Esophagus squamous epithelium (tissue), 4 donors: ENCODE results near the gene HSH2D.

ENCODE experiments used
- CTCF ChIP-seq, 6 experiments: fragments of 450-650 bp in 4 of 6; fragments of 200-600 bp in 2 of 6; sonication (generic) in 2 of 6; IDR thresholded peaks; one replicate each; pipeline ENCODE4 v1.5.1; 2016 to 2019; ENCODE audit warnings: antibody characterized with exemption in 6 of 6, mild to moderate bottlenecking in 4 of 6, moderate library complexity in 4 of 6
- POLR2A ChIP-seq, 4 donors: fragments of 450-650 bp; IDR thresholded peaks; one replicate each; pipeline ENCODE4 v1.6.1; 2017; ENCODE audit warnings: antibody characterized with exemption in 4 of 4, mild to moderate bottlenecking in 4 of 4, moderate library complexity in 3 of 4

GRCh38 chr19:16096280-16096855 is 47.1 kb upstream of the HSH2D start:
- no peak for TF ChIP-seq CTCF (IDR thresholded peaks at IDR 0.05)
- TF ChIP-seq POLR2A (IDR thresholded peaks at IDR 0.05): no peak
